Measurements from ENCODE around the gene CYTH2.

DNA sequence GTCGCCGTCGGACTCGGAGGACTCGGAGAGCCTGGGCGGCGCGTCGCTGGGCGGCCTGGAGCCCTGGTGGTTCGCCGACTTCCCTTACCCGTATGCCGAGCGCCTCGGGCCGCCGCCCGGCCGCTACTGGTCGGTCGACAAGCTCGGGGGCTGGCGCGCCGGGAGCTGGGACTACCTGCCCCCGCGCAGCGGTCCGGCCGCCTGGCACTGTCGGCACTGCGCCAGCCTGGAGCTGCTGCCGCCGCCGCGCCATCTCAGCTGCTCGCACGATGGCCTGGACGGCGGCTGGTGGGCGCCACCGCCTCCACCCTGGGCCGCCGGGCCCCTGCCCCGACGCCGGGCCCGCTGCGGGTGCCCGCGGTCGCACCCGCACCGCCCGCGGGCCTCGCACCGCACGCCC, 25.9 kb upstream of the CYTH2 start:
- TF ChIP-seq, protein P1, sequence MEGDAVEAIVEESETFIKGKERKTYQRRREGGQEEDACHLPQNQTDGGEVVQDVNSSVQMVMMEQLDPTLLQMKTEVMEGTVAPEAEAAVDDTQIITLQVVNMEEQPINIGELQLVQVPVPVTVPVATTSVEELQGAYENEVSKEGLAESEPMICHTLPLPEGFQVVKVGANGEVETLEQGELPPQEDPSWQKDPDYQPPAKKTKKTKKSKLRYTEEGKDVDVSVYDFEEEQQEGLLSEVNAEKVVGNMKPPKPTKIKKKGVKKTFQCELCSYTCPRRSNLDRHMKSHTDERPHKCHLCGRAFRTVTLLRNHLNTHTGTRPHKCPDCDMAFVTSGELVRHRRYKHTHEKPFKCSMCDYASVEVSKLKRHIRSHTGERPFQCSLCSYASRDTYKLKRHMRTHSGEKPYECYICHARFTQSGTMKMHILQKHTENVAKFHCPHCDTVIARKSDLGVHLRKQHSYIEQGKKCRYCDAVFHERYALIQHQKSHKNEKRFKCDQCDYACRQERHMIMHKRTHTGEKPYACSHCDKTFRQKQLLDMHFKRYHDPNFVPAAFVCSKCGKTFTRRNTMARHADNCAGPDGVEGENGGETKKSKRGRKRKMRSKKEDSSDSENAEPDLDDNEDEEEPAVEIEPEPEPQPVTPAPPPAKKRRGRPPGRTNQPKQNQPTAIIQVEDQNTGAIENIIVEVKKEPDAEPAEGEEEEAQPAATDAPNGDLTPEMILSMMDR (IDR thresholded peaks at IDR 0.05; ENCODE audit: control extremely low read depth in 1 of 3, insufficient read depth in 1 of 3, low read depth in 1 of 3, low read length in 3 of 3), result no peak
- TF ChIP-seq JUN (IDR thresholded peaks at IDR 0.05; ENCODE audit: low read depth, low read length) (no peak), EP300 (IDR thresholded peaks at IDR 0.05; ENCODE audit: borderline replicate concordance in 1 of 2, low read depth in 2 of 2, low read length in 2 of 2) (no peak), POLR2A (IDR thresholded peaks at IDR 0.05; ENCODE audit: control extremely low read depth in 1 of 2, low read depth in 2 of 2, low read length in 2 of 2) (no peak), TAF1 (IDR thresholded peaks at IDR 0.05; ENCODE audit: low read depth, low read length) (no peak), RFX5 (IDR thresholded peaks at IDR 0.05; ENCODE audit: borderline replicate concordance, low read depth, low read length) (no peak), GTF2F1 (IDR thresholded peaks at IDR 0.05; ENCODE audit: borderline replicate concordance, low read depth, low read length) (no peak), TBP (IDR thresholded peaks at IDR 0.05; ENCODE audit: low read depth, low read length) (no peak), HDAC6 (IDR thresholded peaks at IDR 0.05; ENCODE audit: low read depth, low read length) (no peak), SUZ12 (IDR thresholded peaks at IDR 0.05; ENCODE audit: low read length) (no peak)
- TF ChIP-seq, protein P2, sequence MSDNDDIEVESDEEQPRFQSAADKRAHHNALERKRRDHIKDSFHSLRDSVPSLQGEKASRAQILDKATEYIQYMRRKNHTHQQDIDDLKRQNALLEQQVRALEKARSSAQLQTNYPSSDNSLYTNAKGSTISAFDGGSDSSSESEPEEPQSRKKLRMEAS (IDR thresholded peaks at IDR 0.05), result no peak
